Measurements from ENCODE around the gene NOTCH3.

NOTCH3 gene

GRCh38 chr19:15231271-15231670 lies 30.5 kb upstream of the NOTCH3 start:
- Histone ChIP-seq H3K4me3 (replicated peaks; ENCODE audit: low read depth, low read length) (no peak overlapping the region), H3K36me3 (ENCODE audit: control insufficient read depth, insufficient read depth, low read length) (peaks cover 1% of the 10 kb centered on the region; the same call in 1 of the 2 replicates), H3K27me3 (replicated peaks; ENCODE audit: control insufficient read depth, insufficient read depth, low read length) (peaks cover 3% of the 10 kb centered on the region; the same call in 1 of the 2 replicates)
- DNase-seq (ENCODE audit: extremely low read depth, insufficient read length): no peak
- TF ChIP-seq CTCF (IDR thresholded peaks at IDR 0.05; ENCODE audit: insufficient read depth, low read length, poor library complexity, severe bottlenecking): no peak

GRCh38 chr19:15227261-15227660 lies 26.5 kb upstream of the NOTCH3 start:
- Histone ChIP-seq H3K4me3 (replicated peaks; ENCODE audit: low read depth, low read length) (no peak overlapping the region), H3K36me3 (ENCODE audit: control insufficient read depth, insufficient read depth, low read length) (no peaks in the 10 kb centered on the region), H3K27me3 (replicated peaks; ENCODE audit: control insufficient read depth, insufficient read depth, low read length) (peaks cover 3% of the 10 kb centered on the region; the same call in 1 of the 2 replicates)
- no peak for TF ChIP-seq CTCF (IDR thresholded peaks at IDR 0.05; ENCODE audit: insufficient read depth, low read length, poor library complexity, severe bottlenecking)
- no peak for DNase-seq (ENCODE audit: extremely low read depth, insufficient read length)

GRCh38 chr19:15225760-15226159 lies 25.0 kb upstream of the NOTCH3 start:
- TF ChIP-seq CTCF (IDR thresholded peaks at IDR 0.05; ENCODE audit: insufficient read depth, low read length, poor library complexity, severe bottlenecking): no peak
- H3K27me3 ChIP-seq (replicated peaks; ENCODE audit: control insufficient read depth, insufficient read depth, low read length): no peaks in the 10 kb centered on the region
- DNase-seq (ENCODE audit: extremely low read depth, insufficient read length): no peak
- H3K36me3 ChIP-seq (ENCODE audit: control insufficient read depth, insufficient read depth, low read length): no peaks in the 10 kb centered on the region
- H3K4me3 ChIP-seq (replicated peaks; ENCODE audit: low read depth, low read length): no peak overlapping the region

GRCh38 chr19:15223649-15224361 lies 23.0 kb upstream of the NOTCH3 start:
- TF ChIP-seq CTCF (IDR thresholded peaks at IDR 0.05; ENCODE audit: insufficient read depth, low read length, poor library complexity, severe bottlenecking): no peak
- Histone ChIP-seq H3K4me3 (replicated peaks; ENCODE audit: low read depth, low read length) (peak overlapping the region; percentile 63), H3K27me3 (replicated peaks; ENCODE audit: control insufficient read depth, insufficient read depth, low read length) (no peaks in the 10 kb centered on the region), H3K36me3 (ENCODE audit: control insufficient read depth, insufficient read depth, low read length) (no peaks in the 10 kb centered on the region)
- DNase-seq (ENCODE audit: extremely low read depth, insufficient read length): no peak

- peak overlapping the region; percentile 63 for H3K4me3 ChIP-seq (replicated peaks; ENCODE audit: low read depth, low read length)
- TF ChIP-seq CTCF (IDR thresholded peaks at IDR 0.05; ENCODE audit: insufficient read depth, low read length, poor library complexity, severe bottlenecking): no peak
Measured at GRCh38 chr19:15222738-15223648, 22.2 kb upstream of the NOTCH3 start.

More at GRCh38 chr19:15222738-15223648, 22.2 kb upstream of the NOTCH3 start:
- Histone ChIP-seq H3K36me3 (ENCODE audit: control insufficient read depth, insufficient read depth, low read length) (no peaks in the 10 kb centered on the region), H3K27me3 (replicated peaks; ENCODE audit: control insufficient read depth, insufficient read depth, low read length) (no peaks in the 10 kb centered on the region)
- peak; percentile 88 for DNase-seq (ENCODE audit: extremely low read depth, insufficient read length)

Measured in GM06990 (cell line).